H1 (cell line): ENCODE results near the gene INAFM1. TPM values are rescaled to one million over a fixed set of nuclear protein-coding genes. Genes with fewer than 3 reads are reported as not detected.

ENCODE experiments used
- polyA plus RNA-seq, 7 experiments: library from polyadenylated mRNA; depleted of rRNA in 3 of 7; stranded (reverse) in 5 of 7; unstranded in 2 of 7; fragments of >200 nt in 5 of 7; fragments of 200-250 nt in 2 of 7; gene quantifications; 1 replicate in 5 of 7; 2 replicates in 1 of 7; 4 replicates in 1 of 7; pipeline versions ENCODE4 v1.2.1 to v1.2.3, GENCODE V29; 2011 to 2013; ENCODE audit warnings: missing spikeins in 2 of 7, mixed read lengths in 2 of 7
- total RNA-seq: library from RNA; stranded (reverse); fragmentation: NEBNext Ultra II Directional; extraction: Animal tissue kit (Norgen Biotek cat#: 25700); gene quantifications from 2 replicates; pipeline ENCODE4 v1.2.1, GENCODE V29; 2021
- TF ChIP-seq, protein P1 (sequence below): fragments of 300-600 bp; sonication (generic); IDR thresholded peaks from 2 replicates; pipeline ENCODE4 v1.7.1; 2012; ENCODE audit warnings: low read length, moderate library complexity, mild to moderate bottlenecking, inconsistent platforms; ENCODE audit not compliant: insufficient replicate concordance

INAFM1 gene
- total and polyA plus RNA-seq, 2 of the 8 experiments (the other 6 are each of a cell fraction or from before 2014, with no cell fraction given), result 2.6 to 3.4 TPM

DNA sequence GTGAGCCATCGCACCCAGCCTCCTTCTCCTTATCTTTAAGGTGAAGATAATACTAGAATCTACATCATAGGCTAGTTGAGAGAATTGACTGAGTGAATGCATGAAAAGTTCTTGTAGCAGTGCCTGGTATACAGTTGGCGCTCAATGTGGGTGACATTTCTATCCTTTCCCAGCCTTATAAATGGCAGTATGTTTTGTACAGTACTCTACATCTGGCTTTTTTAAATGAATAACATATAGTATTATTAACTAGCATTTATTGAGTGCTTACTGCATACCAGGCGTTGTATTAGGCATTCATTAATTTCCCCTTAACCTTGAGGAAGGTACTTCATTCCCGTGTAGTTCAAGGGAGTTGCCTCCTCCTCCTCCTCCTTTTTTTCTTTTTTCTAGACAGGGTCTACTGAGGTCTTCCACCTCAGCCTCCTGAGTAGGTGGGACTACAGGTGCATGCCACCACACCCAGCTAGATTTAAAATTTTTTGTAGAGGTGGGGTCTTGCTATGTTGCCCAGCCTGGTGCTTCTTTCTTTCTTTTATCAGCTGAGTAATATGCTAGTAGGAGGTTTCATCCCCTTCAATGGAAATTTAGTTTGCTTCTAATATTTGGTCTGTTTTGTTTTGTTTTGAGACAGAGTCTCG lies 37.8 kb downstream of the INAFM1 start (continued):
- TF ChIP-seq, protein P1, sequence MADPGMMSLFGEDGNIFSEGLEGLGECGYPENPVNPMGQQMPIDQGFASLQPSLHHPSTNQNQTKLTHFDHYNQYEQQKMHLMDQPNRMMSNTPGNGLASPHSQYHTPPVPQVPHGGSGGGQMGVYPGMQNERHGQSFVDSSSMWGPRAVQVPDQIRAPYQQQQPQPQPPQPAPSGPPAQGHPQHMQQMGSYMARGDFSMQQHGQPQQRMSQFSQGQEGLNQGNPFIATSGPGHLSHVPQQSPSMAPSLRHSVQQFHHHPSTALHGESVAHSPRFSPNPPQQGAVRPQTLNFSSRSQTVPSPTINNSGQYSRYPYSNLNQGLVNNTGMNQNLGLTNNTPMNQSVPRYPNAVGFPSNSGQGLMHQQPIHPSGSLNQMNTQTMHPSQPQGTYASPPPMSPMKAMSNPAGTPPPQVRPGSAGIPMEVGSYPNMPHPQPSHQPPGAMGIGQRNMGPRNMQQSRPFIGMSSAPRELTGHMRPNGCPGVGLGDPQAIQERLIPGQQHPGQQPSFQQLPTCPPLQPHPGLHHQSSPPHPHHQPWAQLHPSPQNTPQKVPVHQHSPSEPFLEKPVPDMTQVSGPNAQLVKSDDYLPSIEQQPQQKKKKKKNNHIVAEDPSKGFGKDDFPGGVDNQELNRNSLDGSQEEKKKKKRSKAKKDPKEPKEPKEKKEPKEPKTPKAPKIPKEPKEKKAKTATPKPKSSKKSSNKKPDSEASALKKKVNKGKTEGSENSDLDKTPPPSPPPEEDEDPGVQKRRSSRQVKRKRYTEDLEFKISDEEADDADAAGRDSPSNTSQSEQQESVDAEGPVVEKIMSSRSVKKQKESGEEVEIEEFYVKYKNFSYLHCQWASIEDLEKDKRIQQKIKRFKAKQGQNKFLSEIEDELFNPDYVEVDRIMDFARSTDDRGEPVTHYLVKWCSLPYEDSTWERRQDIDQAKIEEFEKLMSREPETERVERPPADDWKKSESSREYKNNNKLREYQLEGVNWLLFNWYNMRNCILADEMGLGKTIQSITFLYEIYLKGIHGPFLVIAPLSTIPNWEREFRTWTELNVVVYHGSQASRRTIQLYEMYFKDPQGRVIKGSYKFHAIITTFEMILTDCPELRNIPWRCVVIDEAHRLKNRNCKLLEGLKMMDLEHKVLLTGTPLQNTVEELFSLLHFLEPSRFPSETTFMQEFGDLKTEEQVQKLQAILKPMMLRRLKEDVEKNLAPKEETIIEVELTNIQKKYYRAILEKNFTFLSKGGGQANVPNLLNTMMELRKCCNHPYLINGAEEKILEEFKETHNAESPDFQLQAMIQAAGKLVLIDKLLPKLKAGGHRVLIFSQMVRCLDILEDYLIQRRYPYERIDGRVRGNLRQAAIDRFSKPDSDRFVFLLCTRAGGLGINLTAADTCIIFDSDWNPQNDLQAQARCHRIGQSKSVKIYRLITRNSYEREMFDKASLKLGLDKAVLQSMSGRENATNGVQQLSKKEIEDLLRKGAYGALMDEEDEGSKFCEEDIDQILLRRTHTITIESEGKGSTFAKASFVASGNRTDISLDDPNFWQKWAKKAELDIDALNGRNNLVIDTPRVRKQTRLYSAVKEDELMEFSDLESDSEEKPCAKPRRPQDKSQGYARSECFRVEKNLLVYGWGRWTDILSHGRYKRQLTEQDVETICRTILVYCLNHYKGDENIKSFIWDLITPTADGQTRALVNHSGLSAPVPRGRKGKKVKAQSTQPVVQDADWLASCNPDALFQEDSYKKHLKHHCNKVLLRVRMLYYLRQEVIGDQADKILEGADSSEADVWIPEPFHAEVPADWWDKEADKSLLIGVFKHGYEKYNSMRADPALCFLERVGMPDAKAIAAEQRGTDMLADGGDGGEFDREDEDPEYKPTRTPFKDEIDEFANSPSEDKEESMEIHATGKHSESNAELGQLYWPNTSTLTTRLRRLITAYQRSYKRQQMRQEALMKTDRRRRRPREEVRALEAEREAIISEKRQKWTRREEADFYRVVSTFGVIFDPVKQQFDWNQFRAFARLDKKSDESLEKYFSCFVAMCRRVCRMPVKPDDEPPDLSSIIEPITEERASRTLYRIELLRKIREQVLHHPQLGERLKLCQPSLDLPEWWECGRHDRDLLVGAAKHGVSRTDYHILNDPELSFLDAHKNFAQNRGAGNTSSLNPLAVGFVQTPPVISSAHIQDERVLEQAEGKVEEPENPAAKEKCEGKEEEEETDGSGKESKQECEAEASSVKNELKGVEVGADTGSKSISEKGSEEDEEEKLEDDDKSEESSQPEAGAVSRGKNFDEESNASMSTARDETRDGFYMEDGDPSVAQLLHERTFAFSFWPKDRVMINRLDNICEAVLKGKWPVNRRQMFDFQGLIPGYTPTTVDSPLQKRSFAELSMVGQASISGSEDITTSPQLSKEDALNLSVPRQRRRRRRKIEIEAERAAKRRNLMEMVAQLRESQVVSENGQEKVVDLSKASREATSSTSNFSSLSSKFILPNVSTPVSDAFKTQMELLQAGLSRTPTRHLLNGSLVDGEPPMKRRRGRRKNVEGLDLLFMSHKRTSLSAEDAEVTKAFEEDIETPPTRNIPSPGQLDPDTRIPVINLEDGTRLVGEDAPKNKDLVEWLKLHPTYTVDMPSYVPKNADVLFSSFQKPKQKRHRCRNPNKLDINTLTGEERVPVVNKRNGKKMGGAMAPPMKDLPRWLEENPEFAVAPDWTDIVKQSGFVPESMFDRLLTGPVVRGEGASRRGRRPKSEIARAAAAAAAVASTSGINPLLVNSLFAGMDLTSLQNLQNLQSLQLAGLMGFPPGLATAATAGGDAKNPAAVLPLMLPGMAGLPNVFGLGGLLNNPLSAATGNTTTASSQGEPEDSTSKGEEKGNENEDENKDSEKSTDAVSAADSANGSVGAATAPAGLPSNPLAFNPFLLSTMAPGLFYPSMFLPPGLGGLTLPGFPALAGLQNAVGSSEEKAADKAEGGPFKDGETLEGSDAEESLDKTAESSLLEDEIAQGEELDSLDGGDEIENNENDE, result no peak
